ENCODE results near the gene PBX3.

The PBX3 gene

DNA sequence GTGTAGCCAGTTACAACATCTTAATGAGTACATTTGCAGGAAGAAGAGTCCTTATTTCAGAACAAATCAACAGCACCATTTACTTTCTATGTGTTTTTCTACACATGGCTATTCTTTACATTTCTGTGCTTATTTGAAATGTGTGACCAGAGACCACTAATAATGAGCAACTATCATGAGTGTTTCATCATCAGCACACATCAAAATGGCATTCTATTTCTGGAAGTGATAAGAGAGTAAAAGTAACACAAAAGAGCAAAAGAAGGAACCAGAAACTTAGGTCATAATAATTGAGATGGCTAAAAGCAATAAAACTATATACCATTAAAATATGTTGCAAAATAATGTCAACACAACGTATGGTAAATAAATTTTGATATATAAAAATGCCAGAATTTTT, 159.7 kb downstream of the PBX3 start:
- no peak for DNase-seq (ENCODE audit: low spot score)
- TF ChIP-seq, protein P1, sequence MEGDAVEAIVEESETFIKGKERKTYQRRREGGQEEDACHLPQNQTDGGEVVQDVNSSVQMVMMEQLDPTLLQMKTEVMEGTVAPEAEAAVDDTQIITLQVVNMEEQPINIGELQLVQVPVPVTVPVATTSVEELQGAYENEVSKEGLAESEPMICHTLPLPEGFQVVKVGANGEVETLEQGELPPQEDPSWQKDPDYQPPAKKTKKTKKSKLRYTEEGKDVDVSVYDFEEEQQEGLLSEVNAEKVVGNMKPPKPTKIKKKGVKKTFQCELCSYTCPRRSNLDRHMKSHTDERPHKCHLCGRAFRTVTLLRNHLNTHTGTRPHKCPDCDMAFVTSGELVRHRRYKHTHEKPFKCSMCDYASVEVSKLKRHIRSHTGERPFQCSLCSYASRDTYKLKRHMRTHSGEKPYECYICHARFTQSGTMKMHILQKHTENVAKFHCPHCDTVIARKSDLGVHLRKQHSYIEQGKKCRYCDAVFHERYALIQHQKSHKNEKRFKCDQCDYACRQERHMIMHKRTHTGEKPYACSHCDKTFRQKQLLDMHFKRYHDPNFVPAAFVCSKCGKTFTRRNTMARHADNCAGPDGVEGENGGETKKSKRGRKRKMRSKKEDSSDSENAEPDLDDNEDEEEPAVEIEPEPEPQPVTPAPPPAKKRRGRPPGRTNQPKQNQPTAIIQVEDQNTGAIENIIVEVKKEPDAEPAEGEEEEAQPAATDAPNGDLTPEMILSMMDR (IDR thresholded peaks at IDR 0.05; ENCODE audit: extremely low read depth, missing control alignments) = no peak

DNA sequence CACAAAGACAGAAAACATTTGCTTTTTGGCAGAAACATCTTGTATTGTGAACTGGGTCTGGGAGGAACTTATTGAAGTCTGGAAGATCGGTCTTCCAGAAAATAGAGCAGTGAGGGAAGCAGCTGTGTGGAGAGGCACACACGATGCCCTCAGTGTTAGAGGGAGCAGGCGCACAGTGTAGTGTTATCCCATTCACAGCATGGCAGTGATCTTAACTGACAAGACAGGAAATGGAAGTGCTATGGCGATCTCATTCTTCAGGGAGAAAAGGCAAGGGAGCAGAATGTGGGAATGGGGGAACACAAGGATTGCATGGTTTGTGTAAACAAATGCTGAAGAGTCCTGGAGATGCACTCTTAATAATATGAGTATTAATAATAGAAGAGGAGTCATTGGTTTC, 161.0 kb downstream of the PBX3 start:
- no peak for DNase-seq (ENCODE audit: low spot score)
- TF ChIP-seq, protein P1 (IDR thresholded peaks at IDR 0.05; ENCODE audit: extremely low read depth, missing control alignments) = no peak

DNA sequence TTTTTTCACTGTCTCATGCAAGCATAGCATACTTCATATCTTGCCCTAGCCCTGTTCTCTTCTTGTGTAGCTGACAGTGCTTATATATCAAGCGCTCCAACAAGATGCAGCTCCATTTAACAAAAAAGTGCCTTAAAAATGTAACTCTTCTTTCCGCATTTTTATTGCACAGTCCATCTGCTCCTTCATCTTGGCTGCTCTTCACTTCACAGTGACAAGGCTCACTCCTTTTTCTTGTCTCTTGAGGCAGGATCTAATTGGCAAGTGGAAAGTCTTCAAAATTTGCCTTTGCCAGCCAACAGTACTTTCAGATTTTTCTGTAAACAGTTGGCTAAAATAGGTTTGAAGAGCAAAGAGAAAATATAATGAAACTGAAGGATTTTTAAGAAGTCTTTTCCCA, 161.8 kb downstream of the PBX3 start:
- TF ChIP-seq, protein P1 (IDR thresholded peaks at IDR 0.05; ENCODE audit: extremely low read depth, missing control alignments) = no peak
- DNase-seq (ENCODE audit: low spot score) = no peak

DNA sequence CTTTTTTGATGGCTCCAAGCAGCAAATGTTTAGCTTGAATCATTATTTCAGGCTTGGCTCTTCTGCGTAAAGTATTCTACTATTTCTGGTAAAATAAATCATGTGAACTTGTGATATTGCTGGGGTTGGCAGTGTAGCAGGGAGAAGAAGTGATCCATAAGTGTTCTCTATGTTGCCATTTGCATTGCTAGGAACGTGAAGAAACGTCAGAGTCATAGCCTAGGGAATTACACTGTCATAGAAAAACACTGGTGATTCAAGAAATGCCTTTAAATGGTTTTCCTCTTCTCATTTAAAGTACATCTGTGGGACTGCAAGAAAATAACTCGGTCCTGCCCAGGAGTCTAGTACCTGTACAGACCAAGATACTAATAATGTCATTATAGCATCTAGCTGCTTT, 162.3 kb downstream of the PBX3 start:
- TF ChIP-seq, protein P1 (IDR thresholded peaks at IDR 0.05; ENCODE audit: extremely low read depth, missing control alignments) = no peak
- no peak for DNase-seq (ENCODE audit: low spot score)

DNA sequence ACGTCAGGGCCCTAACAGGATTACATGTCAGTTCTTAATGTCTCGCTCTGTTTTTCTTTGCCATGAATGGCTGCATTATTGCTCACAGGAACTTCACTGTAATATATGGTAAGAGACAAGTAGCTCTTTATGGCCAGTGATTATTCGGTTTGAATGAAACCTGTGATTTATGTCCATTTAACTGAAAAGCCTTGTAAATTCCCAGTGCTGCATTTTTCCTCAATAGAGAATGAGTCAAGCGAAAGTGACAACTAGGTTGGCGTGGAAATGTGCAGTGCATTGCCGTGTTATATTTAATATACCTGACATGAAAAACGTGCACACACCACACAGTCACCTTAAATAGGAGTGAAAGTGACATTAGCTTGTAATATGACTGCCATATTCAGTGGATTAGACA, 163.1 kb downstream of the PBX3 start:
- TF ChIP-seq, protein P1 (IDR thresholded peaks at IDR 0.05; ENCODE audit: extremely low read depth, missing control alignments) = no peak

DNA sequence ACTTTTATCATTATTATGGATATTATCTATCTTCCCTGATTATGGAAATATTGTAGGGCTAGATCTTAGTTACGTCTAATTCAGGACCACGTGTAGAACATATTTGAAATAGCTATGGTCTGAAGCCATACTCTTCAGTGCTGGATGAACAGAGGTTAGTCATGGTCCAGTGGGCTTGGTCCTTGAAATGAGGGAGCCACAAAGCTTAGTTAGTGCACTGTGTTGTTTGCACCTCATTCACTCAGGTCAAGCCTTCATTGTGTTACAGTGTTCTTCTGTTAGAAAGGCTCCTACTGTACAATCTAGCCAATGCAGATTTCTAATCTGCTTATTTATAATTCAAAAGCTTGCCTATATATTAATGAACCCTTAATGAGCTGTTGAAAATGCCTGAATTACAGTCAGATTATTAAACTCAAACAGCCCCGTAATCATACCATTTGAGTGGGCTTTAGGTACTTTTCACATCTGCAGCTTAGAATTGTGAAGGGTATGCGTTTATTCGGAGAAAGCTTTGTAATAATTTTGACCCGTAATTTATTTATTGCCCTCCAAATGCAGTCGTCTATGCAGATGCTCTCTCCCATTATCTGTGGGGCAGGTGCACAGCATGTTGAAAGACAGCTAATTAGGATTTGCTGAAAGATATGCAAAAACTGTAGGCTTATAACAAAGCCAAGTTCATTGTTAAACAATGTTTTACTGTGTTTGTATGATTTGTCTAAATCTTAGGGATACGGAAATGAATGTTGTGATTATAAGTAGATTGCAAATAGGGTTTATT, 164.9 kb downstream of the PBX3 start:
- DNase-seq (ENCODE audit: low spot score) = no peak

More for the DNA sequence above, 163.1 kb downstream of the PBX3 start:
- DNase-seq (ENCODE audit: low spot score) = no peak

DNA sequence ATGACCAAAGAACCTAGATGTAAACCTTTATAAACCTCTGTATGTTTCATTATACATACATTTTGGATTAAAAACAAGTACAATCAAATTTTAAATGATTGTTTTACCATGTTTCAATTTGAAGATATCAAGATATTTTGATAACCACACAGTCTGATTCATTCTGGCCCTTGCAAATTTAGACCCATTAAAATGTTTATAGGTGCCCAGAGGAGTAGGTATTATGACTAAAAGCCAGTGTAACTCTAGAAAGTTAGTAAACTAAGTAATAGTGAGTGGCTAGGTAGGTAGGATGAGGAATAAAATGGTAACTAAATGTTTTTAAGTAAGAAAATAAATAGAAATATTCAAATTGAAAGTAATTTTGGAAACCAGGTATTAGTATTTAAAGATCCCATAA, 165.5 kb downstream of the PBX3 start:
- TF ChIP-seq, protein P1 (IDR thresholded peaks at IDR 0.05; ENCODE audit: extremely low read depth, missing control alignments) = no peak
- no peak for DNase-seq (ENCODE audit: low spot score)

More for the DNA sequence above, 164.9 kb downstream of the PBX3 start:
- TF ChIP-seq, protein P1 (IDR thresholded peaks at IDR 0.05; ENCODE audit: extremely low read depth, missing control alignments) = no peak

Data from GM20000 (cell line).